GM21529 (cell line): ENCODE results near the gene TMEM151B.
A peak's percentile ranks its signal among the peaks of the same experiment; 100 is the strongest.
"Not testable (repeated sequence)": the region's sequence is repeated elsewhere in the genome, so short reads cannot be mapped to it uniquely, and the experiment has no call there.

Source experiments
- ATAC-seq: cut with Tn5 transposase; IDR thresholded peaks from one replicate; pipeline ENCODE4 v1.9.1; 2021; ENCODE audit not compliant: unreplicated experiment

The TMEM151B gene

DNA sequence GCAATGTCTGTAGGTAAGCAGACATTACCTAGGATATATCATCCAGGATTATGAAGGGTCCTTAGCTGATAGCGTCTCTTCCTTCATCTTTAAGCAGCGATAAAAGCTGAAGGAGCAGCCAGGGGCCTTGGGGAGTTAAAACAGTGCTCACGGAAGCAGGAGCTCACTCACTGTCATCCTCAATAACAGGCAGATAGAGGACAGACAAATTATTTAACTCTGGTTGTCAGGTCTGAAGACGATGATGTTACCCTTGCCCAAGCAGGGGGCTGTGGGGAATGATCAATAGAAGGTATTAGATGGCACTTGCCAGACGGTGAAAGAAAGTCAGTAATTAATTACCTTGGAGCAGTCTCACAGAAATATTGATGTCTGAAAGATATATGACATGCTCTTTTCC, 59.6 kb downstream of the TMEM151B start:
- ATAC-seq, result no peak

DNA sequence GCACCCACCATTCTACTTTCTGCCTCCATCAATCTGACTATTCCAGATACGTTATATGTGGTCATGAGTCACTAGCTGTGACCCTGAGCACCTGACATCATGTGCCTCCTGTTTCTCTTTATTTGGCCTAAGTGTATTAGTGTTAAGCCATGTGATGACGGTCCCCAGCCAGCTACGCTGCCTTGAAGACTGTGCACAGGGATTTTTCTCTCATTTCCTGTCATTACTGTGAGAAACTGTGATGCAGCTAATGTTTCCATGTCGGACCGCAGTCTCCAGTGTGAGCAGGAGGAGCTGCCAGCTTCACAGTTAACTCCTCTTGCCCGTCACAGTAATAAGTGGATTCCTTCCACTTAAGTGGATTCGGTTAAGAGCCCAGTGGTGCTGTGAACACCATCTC, 62.3 kb downstream of the TMEM151B start:
- no peak for ATAC-seq

DNA sequence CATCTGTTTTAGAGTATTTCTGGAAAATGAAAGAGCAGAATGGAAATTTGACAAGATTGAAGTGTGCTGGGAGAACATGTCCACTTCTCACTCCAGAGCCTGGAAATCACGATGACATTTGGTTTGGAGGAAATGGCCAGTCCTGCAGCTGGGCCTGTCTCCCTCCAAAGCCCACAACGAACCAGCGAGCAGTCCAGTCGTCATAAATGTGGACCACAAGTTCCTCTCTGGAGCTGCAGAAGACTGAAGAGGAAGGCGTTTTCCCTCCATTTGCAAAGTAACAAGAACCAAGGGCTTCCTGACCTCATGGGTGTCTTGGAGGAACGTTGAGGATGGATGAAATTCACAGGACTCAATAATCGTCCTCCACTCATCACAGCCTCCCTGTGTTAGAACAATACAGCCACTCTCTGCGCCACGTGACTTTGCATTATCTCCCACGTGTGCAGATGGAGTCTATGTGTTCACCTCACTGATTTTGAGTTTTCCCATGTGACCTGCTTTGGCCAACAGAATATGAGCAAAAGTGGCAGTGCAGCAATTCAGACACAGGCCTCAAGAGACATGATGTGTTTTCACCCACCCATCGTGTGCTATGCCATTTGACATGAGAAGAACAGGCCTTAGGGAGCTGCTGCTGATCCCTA, 63.1 kb downstream of the TMEM151B start:
- no peak for ATAC-seq

DNA sequence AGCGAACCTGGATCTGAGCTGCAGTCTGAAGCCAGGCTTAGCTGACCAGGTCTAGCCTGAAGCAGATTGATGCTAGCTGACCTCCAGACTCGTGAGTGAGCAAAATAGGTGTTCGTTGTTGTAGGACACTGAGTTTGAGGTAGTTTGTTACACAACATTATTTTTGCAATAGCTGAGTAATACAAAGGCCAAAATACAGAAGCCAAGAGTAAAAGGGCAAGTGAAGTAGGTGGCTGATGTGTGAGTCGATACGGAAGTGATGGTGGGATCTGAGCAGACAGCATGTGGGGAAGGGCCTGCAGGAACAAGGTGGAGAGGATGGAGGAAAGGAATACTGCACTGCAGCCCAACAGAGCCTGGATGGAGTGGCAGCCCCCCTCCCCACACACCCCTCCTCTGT, 63.7 kb downstream of the TMEM151B start:
- no peak for ATAC-seq

DNA sequence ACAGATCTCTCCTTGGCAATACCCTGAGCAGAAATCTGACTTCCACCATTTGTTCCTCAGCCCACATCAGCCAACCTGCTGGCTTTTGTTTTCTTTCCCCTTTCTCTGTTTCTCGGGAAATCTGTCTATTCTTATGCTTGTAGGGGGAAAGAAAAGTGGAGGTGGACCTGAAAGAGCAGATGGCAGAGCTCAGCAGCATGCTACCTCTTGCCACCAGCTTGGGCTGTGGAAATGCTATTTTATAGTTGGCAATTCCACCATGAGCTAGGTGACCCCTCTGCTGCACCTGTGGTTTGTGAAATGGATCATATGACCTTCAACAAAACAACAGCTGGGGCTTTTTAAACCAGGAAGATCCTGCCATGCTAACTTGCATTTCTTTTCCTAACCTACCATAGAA, 65.4 kb downstream of the TMEM151B start:
- ATAC-seq, result no peak

DNA sequence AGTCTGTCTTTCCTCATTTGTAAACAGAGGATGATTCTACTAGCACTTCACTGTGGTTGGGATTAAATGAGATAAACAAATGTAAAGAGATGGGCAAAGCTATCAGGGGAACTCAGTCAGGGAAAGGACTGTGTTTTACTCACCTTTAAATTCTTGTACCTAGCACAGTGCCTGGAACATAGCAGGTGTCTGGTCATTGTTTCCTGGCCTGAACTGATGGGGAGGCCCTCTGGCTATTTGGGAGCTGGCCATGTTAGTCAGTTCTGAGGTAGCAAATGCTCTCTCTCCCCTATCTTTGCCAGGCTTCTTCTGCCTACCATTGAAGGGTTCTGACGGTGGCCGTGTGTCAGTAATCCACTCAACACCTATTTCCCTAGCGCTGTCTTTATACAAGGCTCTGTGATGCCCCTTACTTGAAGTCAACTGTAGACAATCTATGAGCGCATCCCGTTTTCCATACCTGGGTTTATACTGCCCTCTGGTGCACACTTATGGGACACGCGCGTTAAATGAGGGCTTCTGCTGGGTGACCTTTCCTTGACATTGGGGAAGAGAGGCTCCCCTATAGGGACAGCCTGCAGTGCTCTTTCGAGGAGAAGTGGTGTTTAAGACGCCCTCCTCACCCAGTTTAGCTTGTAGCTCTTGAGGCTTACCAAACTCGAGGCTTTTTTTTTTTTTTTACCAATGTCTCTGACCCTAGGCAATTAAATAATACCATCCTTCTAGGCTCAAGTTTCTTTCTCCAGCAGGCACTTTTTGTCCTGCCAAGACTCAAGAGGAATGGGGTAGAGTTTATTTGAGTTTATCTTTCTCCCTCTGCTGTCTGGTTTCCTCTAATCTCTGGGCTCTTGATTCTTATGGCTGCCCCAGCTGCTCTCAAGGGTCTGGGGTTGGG, 68.2 kb downstream of the TMEM151B start:
- ATAC-seq, result peak; percentile 71

DNA sequence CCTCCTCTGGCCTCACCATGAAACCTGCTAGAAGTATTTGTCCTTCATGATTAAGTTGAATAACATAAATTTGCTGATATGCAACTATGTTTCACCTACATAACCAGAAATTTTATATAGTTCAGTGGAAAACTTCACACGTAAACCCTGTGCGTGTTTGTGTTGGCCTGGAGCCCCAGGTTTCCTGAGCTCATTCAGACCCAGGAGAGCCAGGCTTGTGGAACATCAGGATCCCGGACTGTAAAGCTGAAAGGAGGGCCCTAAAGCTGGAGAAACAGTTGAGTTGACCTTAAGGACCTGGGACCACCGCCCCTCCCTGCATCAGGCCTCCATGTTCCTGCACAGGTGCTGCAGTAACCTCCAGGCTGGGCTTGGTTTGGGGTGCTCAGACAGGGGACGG, 69.1 kb downstream of the TMEM151B start:
- no peak for ATAC-seq

DNA sequence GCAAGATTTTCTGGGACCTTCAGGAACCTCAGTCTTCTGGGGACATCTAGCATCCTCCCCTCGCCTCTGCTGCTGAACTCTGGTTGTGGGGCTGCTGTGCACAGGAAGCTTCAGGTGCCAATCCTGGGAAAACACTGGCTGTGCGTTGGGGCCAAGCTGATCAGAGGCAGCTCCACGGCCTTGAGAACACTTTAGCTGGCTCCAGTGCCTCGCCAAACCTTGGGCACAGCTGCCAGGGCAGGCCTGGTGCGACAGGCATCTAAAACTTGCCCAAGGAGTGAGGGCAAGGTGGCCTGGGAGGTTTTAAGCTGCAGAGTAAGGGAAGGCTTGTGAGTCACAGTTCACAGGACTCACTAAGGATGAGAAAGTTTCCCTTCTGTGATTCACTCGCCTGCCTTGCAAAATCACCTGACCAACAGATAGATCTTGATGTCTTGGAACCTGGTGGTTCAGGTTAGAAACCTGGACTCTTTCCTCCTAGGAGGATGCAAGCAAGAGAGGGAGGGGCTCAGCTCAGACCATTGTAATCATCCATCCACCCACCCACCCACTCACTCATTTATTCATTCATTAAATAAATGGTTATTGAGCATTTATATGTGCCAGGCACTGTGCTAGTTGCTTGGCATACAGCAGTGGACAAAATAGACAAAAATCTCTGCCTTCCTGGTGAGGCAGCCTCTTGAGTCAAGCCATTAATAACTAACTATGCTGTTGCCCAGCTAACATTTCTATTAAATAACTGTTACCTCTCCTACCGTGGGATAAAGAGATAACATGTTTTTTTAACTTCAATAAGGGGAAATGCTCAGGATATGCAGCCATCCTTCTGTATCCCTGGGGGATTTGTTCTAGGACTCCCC, 69.7 kb downstream of the TMEM151B start:
- no peak for ATAC-seq

DNA sequence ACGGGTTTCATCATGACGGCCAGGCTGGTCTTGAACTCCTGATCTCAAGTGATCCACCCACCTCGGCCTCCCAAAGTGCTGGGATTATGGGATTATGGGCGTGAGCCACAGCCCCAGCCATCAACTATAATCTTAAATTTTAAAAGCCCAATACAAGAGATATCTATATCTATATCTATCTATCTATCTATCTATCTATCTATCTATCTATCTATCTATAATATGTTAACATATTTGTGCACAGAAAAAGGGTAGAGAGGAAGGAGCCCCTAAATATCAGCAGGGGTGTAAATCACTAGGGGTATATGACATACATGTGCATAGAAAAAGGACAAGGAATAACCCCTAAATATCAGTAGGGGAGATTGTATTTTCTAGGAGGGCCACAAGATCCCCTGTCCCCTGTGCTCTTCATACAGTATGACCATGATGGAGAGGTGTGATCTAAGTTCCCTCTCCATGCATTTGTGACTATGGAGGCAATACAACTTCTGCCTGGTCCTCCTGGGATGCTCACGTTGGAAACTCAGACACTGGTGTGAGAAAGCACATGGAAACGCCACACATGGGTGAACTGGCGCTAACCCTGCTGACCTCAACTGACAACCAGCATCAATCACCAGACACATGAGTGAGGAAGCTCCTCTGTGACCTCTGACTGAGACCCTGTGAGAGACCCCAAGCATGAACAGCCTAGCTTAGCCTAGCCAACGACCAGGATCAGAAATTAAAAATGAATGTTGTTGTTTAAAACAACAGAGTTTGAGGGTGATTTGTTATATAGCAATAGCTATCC, 71.0 kb downstream of the TMEM151B start:
- no peak for ATAC-seq

DNA sequence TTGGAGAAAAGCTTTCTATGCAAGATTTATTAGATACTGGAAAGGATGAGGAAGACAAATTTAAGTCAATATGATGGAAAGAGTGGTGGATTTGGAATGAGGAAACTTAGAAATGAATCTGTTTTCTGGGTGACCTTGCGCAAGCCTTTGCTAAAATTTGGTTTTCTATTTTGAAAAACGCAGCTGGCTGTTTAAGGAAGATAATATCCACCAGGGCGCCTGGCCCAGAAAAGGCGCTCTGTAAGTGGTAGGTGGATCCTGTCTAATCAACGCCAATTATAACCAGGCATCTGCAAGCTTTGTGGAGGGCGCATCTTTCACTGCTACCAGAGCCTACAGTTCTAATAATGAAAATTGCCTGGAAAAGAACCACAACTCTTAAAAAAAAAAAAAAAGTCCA, 71.8 kb downstream of the TMEM151B start:
- ATAC-seq, result no peak

DNA sequence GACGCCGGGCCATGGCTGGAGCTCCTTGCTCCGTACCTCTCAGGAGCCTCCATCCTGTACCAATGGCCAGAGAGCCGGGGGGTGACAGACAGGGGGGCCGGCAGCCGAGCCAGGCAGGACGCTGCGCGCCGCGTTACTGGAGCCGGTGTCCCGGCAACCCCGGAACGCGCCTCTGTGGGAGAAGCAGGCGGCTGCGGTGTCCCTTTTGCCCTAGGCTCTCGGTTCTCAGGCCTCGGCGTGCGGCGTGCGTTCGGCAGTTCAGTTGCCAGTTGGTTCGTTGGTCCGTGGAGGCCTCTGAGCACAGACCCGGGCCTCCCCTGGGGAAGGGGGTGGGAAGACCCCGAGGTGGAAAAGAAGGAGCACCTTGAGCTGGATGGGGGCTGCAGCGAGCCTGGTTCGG, 72.2 kb downstream of the TMEM151B start, which contains the start of gene SPATS1:
Gene SPATS1 (plus strand): TSS at position 162 of the 400 bp plus-strand sequence. CDS start 446 bp downstream, outside the sequence.
- ATAC-seq, result no peak

DNA sequence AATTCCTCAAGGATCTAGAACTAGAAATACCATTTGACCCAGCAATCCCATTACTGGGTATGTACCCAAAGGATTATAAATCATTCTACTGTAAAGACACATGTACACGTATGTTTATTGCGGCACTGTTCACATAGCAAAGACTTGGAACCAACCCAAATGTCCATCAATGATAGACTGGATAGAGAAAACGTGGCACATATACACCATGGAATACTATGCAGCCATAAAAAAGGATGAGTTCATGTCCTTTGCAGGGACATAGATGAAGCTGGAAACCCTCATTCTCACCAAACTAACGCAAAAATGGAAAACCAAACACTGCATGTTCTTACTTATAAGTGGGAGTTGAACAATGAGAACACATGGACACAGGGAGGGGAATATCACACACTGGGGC, 76.6 kb downstream of the TMEM151B start:
- not testable (repeated sequence) for ATAC-seq

DNA sequence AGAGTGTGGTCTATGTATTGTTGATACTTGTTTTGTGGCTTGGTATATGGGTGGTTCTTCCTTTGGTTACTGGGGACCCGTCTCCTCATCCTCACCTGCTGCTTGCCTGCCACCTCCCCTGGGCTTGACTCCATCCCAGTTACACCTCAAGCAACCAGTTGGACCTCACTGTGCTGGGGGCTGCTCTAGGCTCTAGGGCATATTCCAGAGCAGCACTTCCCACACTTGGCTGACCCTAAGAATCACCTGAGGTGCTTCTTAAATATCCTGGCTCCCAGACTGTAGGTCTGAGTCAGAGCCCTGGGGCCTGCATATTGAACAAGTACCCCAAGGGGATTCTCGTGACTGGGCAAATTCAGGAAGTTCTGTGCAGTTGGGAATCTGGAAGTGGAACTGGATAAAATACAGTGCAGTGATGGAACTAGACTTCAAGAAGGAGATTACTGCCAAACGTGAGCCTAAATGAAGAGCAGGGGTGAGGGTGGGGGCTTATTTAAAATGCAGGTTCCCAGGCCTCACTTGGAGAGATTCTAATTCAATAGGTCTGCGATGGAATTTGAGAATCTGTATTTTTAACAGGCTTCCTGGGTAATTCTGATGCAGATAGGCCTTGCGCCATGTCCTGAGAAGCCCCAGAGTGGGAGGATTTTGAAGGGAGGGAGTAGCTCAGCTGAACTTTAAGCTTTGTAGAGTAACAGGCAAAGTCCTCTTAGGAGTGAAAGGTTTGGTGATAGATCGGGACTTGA, 79.8 kb downstream of the TMEM151B start:
- no peak for ATAC-seq

DNA sequence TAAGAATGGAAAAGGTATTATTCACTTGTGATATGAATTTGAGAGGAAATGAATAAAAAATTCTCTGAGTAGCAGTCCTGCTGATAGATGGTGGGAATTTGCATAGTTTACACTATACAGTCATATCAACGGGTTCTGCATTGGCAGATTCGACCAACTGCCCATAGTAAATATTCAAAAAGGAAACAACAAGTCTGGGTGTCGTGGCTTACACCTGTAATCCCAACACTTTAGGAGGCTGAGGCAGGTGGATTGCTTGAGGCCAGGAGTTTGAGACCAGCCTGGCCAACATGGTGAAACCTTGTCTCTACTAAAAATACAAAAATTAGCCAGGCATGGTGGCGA, 80.4 kb downstream of the TMEM151B start:
- ATAC-seq, result not testable (repeated sequence)

DNA sequence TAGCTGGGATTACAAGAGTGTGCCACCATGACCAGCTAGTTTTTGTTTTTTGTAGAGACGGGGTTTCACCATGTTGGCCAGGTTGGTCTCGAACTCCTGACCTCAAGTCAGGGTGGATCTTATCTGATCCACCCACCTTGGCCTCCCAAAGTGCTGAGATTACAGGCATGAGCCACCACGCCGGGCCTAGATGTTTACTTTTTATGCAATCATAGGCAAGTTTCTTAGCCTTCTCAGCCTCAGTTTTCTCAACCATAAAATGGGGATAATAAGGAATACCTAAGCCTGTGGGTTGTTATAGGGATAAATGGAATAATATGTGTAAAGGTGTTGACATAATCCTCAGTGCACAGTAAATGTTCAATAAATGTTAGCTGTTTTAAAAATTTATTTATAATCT, 82.0 kb downstream of the TMEM151B start:
- no peak for ATAC-seq

DNA sequence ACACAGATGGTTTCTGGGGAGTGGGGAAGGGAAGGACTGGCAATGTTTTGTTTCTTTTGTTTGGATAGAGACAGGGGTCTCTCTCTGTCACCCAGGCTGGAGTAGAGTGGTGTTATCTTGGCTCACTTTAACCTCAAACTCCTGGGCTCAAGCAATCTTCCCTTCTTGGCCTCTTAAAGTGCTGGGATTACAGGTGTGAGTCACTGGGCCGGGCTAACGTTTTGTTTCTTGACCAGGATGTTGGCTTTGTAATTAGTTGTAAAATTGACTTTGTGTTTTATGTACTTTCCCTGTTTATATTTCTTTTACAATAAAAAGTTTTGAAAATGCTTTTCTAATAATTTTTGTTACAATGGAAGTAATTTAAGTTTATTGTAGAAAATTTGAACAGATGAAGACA, 83.1 kb downstream of the TMEM151B start:
- no peak for ATAC-seq

DNA sequence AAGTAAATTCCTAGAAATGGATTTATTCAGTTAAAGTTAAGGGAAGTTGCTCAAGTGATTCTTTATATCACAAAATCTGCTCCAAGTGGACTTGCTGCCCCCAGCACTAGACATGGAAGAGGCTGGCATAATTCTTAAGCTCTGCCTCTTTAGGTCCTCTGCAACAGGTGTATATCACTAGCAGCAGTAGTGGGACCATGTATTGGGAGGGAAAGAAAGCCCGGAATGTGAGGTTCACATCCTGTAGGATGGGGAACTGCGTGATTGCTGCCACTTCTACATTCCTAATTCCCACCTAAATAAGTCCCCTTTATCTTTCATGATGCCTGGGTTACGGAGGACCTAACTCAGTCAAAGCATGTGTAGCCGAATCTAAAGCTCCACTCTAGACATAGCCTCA, 85.4 kb downstream of the TMEM151B start:
- no peak for ATAC-seq

DNA sequence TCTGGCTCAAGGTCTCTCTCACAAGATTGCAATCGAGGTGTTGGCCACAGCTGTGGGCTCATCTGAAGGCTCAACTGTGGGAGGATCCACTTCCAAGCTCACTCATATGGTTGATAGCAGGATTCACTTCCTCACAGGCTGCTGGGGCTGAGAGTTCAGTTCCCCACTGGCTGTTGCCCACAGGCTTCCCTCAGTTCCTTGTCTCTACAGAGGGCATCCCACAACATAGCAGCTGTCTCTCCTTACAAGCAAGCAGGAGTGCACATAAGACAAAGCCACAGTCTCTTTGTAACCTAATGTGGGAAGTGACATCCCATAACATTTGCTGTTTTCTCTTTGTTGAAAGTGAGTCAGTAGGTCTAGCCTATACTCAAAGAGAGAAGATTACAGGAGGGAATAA, 86.2 kb downstream of the TMEM151B start:
- ATAC-seq, result no peak
